Endothelial cell of umbilical vein (primary cell): Measurements from ENCODE around the gene CCDC150. TPM values are rescaled to one million over a fixed set of nuclear protein-coding genes. Genes with fewer than 3 reads are reported as not detected.

Source experiments
- BruUV-seq: library from RNA; stranded (reverse); fragments of 400-500 nt; replicated peaks from 2 replicates; lab custom pipeline; 2021; lab: Mats Ljungman, UMichigan
- CTCF ChIA-PET: fragments of 300-600, 350-600 bp; sonication (Branson Sonifier 250); formaldehyde crosslinking; loops from one replicate; lab custom pipeline; 2021; ENCODE audit warnings: antibody characterized with exemption, inconsistent platforms; lab: Charles Lee
- POLR2A ChIA-PET: fragments of 300-600, 350-600 bp; sonication (Branson Sonifier 250); formaldehyde crosslinking; loops from one replicate; lab custom pipeline; 2021; ENCODE audit warnings: antibody characterized with exemption, inconsistent platforms; lab: Charles Lee
- DNase-seq: peaks from one replicate; pipeline ENCODE4 v3.0.0-alpha.2; 2011; ENCODE audit warnings: low read depth, low spot score
- FAIRE-seq: peaks from 2 replicates; lab custom pipeline; 2011; peaks lifted over from hg19 to GRCh38; lab: Jason Lieb, UNC
- H2AFZ ChIP-seq: 2 replicates; pipeline ENCODE4 v1.6.0; 2012; ENCODE audit warnings: low read depth, low read length, control low read depth, inconsistent platforms
- H3K27ac ChIP-seq: 2 replicates; pipeline ENCODE4 v1.5.1; 2011; ENCODE audit warnings: low read depth, mild to moderate bottlenecking, control low read depth, low read length, moderate library complexity; ENCODE audit not compliant: insufficient read depth
- H3K27me3 ChIP-seq, 2 experiments: 2 replicates each; pipeline versions ENCODE4 v1.6.0 to v1.6.1; 2011; ENCODE audit warnings: low read length in 2 of 2, mixed read lengths in 1 of 2; ENCODE audit not compliant: control insufficient read depth in 2 of 2, insufficient read depth in 2 of 2
- H3K36me3 ChIP-seq, 2 experiments: 2 replicates in 1 of 2; 3 replicates in 1 of 2; pipeline ENCODE4 v1.5.1; 2011; ENCODE audit warnings: low read length in 2 of 2, mild to moderate bottlenecking in 1 of 2, moderate library complexity in 1 of 2; ENCODE audit not compliant: control insufficient read depth in 2 of 2, insufficient read depth in 2 of 2; ENCODE audit errors: extremely low read depth in 1 of 2
- H3K4me1 ChIP-seq: 3 replicates; pipeline ENCODE4 v1.5.1; 2011; ENCODE audit warnings: mild to moderate bottlenecking, low read length; ENCODE audit not compliant: control insufficient read depth, insufficient read depth; ENCODE audit errors: extremely low read depth
- H3K4me2 ChIP-seq: 2 replicates; pipeline ENCODE4 v1.6.1; 2011; ENCODE audit warnings: low read length, control low read depth, mixed read lengths; ENCODE audit not compliant: insufficient read depth
- H3K4me3 ChIP-seq, 3 experiments: fragments of 200-600 bp in 1 of 3; sonication (generic), shearing (Covaris generic) in 1 of 3; replicated peaks in 1 of 3; 2 replicates each; pipeline ENCODE4 v1.5.1; 2011 to 2016; ENCODE audit warnings: control low read depth in 3 of 3, low read length in 3 of 3, mild to moderate bottlenecking in 2 of 3, inconsistent platforms in 1 of 3, low read depth in 1 of 3, moderate library complexity in 1 of 3; ENCODE audit not compliant: insufficient read depth in 1 of 3
- H3K79me2 ChIP-seq: 2 replicates; pipeline ENCODE4 v1.6.0; 2012; ENCODE audit warnings: low read length, inconsistent platforms; ENCODE audit not compliant: control insufficient read depth, insufficient read depth
- H3K9ac ChIP-seq: replicated peaks from 2 replicates; pipeline ENCODE3; 2011; ENCODE audit warnings: low read length, control low read depth; ENCODE audit not compliant: insufficient read depth; ENCODE audit errors: extremely low read depth
- H3K9me1 ChIP-seq: replicated peaks from 3 replicates; pipeline ENCODE4 v1.6.0; 2011; ENCODE audit warnings: mild to moderate bottlenecking, low read length; ENCODE audit not compliant: control insufficient read depth, insufficient read depth; ENCODE audit errors: extremely low read depth
- H3K9me3 ChIP-seq: replicated peaks from 2 replicates; pipeline ENCODE4 v1.5.1; 2012; ENCODE audit warnings: low read length, inconsistent platforms; ENCODE audit not compliant: control insufficient read depth, insufficient read depth
- H4K20me1 ChIP-seq: replicated peaks from 2 replicates; pipeline ENCODE3; 2011; ENCODE audit warnings: mild to moderate bottlenecking, low read length; ENCODE audit not compliant: control insufficient read depth, insufficient read depth; ENCODE audit errors: extremely low read depth
- CTCF ChIP-seq, 2 donors: IDR thresholded peaks; 1 replicate in 1 of 2; 2 replicates in 1 of 2; pipeline ENCODE4 v1.5.1; 2011; ENCODE audit warnings: low read length in 2 of 2, mild to moderate bottlenecking in 2 of 2, moderate library complexity in 2 of 2, control low read depth in 1 of 2, inconsistent platforms in 1 of 2, low read depth in 1 of 2; ENCODE audit not compliant: insufficient read depth in 1 of 2; ENCODE audit errors: extremely low read depth in 1 of 2
- EZH2 ChIP-seq: IDR thresholded peaks from 2 replicates; pipeline ENCODE4 v1.6.1; 2012; ENCODE audit warnings: borderline replicate concordance, low read depth, mild to moderate bottlenecking, moderate library complexity, low read length, inconsistent platforms; ENCODE audit not compliant: severe bottlenecking
- FOS ChIP-seq: IDR thresholded peaks from 2 replicates; pipeline ENCODE4 v1.6.1; 2011; ENCODE audit warnings: mild to moderate bottlenecking, low read length, moderate library complexity, borderline replicate concordance; ENCODE audit not compliant: insufficient read depth
- GATA2 ChIP-seq: IDR thresholded peaks from 2 replicates; pipeline ENCODE4 v1.7.0; 2011; ENCODE audit warnings: low read depth, mild to moderate bottlenecking, moderate library complexity, mixed read lengths, low read length; ENCODE audit not compliant: insufficient read length, insufficient read depth
- JUN ChIP-seq: IDR thresholded peaks from 2 replicates; pipeline ENCODE4 v1.6.1; 2011; ENCODE audit warnings: borderline replicate concordance, low read depth; ENCODE audit not compliant: insufficient read length, insufficient read depth
- MAX ChIP-seq: IDR thresholded peaks from 2 replicates; pipeline ENCODE4 v1.6.1; 2011; ENCODE audit not compliant: insufficient read depth, insufficient read length
- MYC ChIP-seq: IDR thresholded peaks from one replicate; pipeline ENCODE4 v1.6.1; 2011; ENCODE audit warnings: mild to moderate bottlenecking, low read depth, low read length
- POLR2A ChIP-seq: IDR thresholded peaks from 2 replicates; pipeline ENCODE4 v1.6.1; 2012; ENCODE audit warnings: low read depth, mild to moderate bottlenecking, control low read depth, low read length
- POLR2AphosphoS5 ChIP-seq: IDR thresholded peaks from 2 replicates; pipeline ENCODE4 v1.6.1; 2012; ENCODE audit warnings: low read depth, mild to moderate bottlenecking, control low read depth, low read length, moderate library complexity; ENCODE audit not compliant: insufficient read depth
- dilution Hi-C: fragments of 300-500 bp; cut with MboI; formaldehyde crosslinking; loops from one replicate; pipeline ENCODE4 v1.15.0; 2019; ENCODE audit warnings: low sequenced_read_pairs; ENCODE audit not compliant: extremely low pct_ligation_motif_present
- intact Hi-C: fragments of 100-400 bp; cut with micrococcal nuclease; formaldehyde crosslinking; loops from one replicate; pipeline ENCODE4 v1.10.0; 2022
- polyA plus RNA-seq, 4 experiments: library from polyadenylated mRNA; depleted of rRNA in 3 of 4; stranded (reverse) in 3 of 4; unstranded in 1 of 4; fragments of >200 nt; gene quantifications; 2 replicates each; pipeline versions ENCODE4 v1.2.1 to v1.2.3, GENCODE V29; 2011 to 2012; ENCODE audit warnings: missing spikeins in 1 of 4
- total RNA-seq: library from RNA; stranded (reverse); gene quantifications from 2 replicates; pipeline ENCODE4 v1.2.3, GENCODE V29; 2021

The CCDC150 gene
- total and polyA plus RNA-seq, 2 donors (not counting 3 experiments of a cell fraction or from before 2014, with no cell fraction given): 1.7 to 19.9 TPM

GRCh38 chr2:196750291-196750923 is 110.9 kb downstream of the CCDC150 start:
- no peak overlapping the region for H3K9ac ChIP-seq
- H3K79me2 ChIP-seq: no peaks in the 10 kb centered on the region
- no peak overlapping the region for H2AFZ ChIP-seq
- H3K9me3 ChIP-seq: no peaks in the 10 kb centered on the region
- intact Hi-C loops (loop anchor here (2.0 to 10.0 kb wide), 5 partner anchors 158 to 1024 kb away; partner anchors contain the start of gene HECW2), dilution Hi-C loops (no loop called here)
- CTCF ChIA-PET: interaction anchor here (0.6 to 1.8 kb wide), 37 partner anchors 9 to 1547 kb away, joined by 3 to 27 read pairs (median 4); partner anchors contain the start of genes CCDC150 and HECW2
- TF ChIP-seq POLR2AphosphoS5 (no peak), GATA2 (no peak), MAX (no peak), CTCF (IDR thresholded peaks at IDR 0.05; ENCODE audit: extremely low read depth in 1 of 2, insufficient read depth in 1 of 2, low read depth in 1 of 2, low read length in 2 of 2) (no peak), POLR2A (no peak), FOS (no peak), EZH2 (no peak), MYC (no peak), JUN (no peak)
- DNase-seq: no peak
- H4K20me1 ChIP-seq: no peaks in the 10 kb centered on the region
- no peaks in the 10 kb centered on the region for H3K4me1 ChIP-seq
- no TSS peak for BruUV-seq
- H3K27ac ChIP-seq: no peak overlapping the region
- H3K4me2 ChIP-seq: no peak overlapping the region
- no peak overlapping the region for H3K4me3 ChIP-seq
- H3K27me3 ChIP-seq: no peaks in the 10 kb centered on the region
- no peaks in the 10 kb centered on the region for H3K36me3 ChIP-seq
- FAIRE-seq: no peak
- H3K9me1 ChIP-seq: no peaks in the 10 kb centered on the region
- POLR2A ChIA-PET: interaction anchor here (0.6 kb wide), 1 partner anchor 15 kb away, joined by 4 read pairs; no protein-coding TSS in a partner anchor
